Measurements from ENCODE around the gene PPP2R2C. TPM values are rescaled to one million over a fixed set of nuclear protein-coding genes. Genes with fewer than 3 reads are reported as not detected.

PPP2R2C gene
- total RNA-seq, 1 experiment from 2014 or later: 8.1 TPM

DNA sequence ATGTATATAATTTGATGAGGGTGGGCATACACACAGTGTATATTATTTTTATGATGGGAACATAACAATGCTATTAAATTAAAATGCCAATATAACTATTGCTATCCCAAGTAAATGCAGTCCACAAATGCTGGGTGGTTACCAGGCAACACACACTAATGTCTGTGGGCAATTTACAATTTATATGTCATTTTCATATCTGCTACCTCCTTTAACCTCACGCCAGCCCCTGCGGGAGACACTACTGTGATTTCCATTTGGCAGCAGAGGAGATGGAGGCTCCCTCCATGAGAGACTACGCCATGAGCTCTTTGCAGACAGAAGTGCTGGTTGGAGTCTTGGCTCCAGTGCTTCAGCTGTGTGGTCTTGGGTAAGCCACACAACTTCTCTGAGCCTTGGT is 87.9 kb downstream of the PPP2R2C start:
- Histone ChIP-seq H3K79me1 (ENCODE audit: insufficient read depth, low read depth, low read length, poor library complexity, severe bottlenecking) (no peaks in the 10 kb centered on the region), H2BK15ac (ENCODE audit: low read depth, low read length) (no peak overlapping the region), H3T11ph (ENCODE audit: low read length) (no peak overlapping the region), H3K9me3 (ENCODE audit: control insufficient read depth, low read depth, low read length) (no peaks in the 10 kb centered on the region), H3K18ac (ENCODE audit: insufficient read length, low read depth, low read length) (no peak overlapping the region), H3K4me1 (ENCODE audit: insufficient read depth, low read length) (no peaks in the 10 kb centered on the region), H3K9ac (ENCODE audit: extremely low read depth, insufficient read length, low read length) (no peak overlapping the region), H2BK120ac (ENCODE audit: low read depth, low read length, poor library complexity, severe bottlenecking) (no peak overlapping the region), H2BK5ac (ENCODE audit: insufficient read length, low read length) (no peak overlapping the region), H3K4ac (ENCODE audit: low read depth, low read length) (no peak overlapping the region), H3K23me2 (ENCODE audit: insufficient read length, low read depth, low read length, poor library complexity, severe bottlenecking) (no peaks in the 10 kb centered on the region), H2BK20ac (ENCODE audit: low read depth, low read length, poor library complexity, severe bottlenecking) (no peak overlapping the region), H4K20me1 (ENCODE audit: control insufficient read depth, insufficient read depth, insufficient read length) (no peaks in the 10 kb centered on the region), H2BK12ac (ENCODE audit: insufficient read length, low read depth, low read length) (no peak overlapping the region), H3K4me2 (ENCODE audit: insufficient read depth, insufficient read length, low read length) (no peak overlapping the region), H2AFZ (ENCODE audit: low read length) (no peak overlapping the region), H2AK5ac (ENCODE audit: insufficient read length, low read length) (no peak overlapping the region), H4K91ac (ENCODE audit: insufficient read length, low read depth, low read length) (no peak overlapping the region), H3K27ac (ENCODE audit: insufficient read length, low read depth, low read length) (no peak overlapping the region), H4K5ac (ENCODE audit: insufficient read length, low read depth, low read length) (no peak overlapping the region), H3K56ac (ENCODE audit: insufficient read length, low read depth, low read length) (no peak overlapping the region), H3K79me2 (ENCODE audit: insufficient read depth, low read length) (no peaks in the 10 kb centered on the region), H4K8ac (replicated peaks; ENCODE audit: insufficient read length, low read depth, low read length) (no peak overlapping the region), H3K23ac (ENCODE audit: insufficient read length, low read depth, low read length) (no peak overlapping the region), H3K27me3 (ENCODE audit: insufficient read depth, low read length) (no peaks in the 10 kb centered on the region), H3K14ac (ENCODE audit: insufficient read depth, low read length) (no peak overlapping the region)
- DNase-seq: no peak
- no peak overlapping the region for H3K27ac Mint-ChIP-seq
- no peaks in the 10 kb centered on the region for H3K9me3 Mint-ChIP-seq
- H3K4me3 Mint-ChIP-seq: no peak overlapping the region; a peak in 1 of 5 replicates
- no peaks in the 10 kb centered on the region for H3K27me3 Mint-ChIP-seq (ENCODE audit: low read depth)
- no peak for TF ChIP-seq CTCF (conservative IDR thresholded peaks at IDR 0.05)
- no CpG with 5 or more reads among the region's 3 CpGs for WGBS (ENCODE audit: extremely low coverage, insufficient read length, low lambda C conversion rate)
- H3K36me3 Mint-ChIP-seq (ENCODE audit: insufficient read depth in 1 of 3, low read depth in 3 of 3): no peaks in the 10 kb centered on the region
- peaks cover 7 to 32% of the 10 kb centered on the region in 2 experiments for H3K4me1 Mint-ChIP-seq

Data from H9 (cell line).